ENCODE measurements around the gene FOXD4L3. TPM values are rescaled to one million over a fixed set of nuclear protein-coding genes. Genes with fewer than 3 reads are reported as not detected.
"Not testable (repeated sequence)": the region's sequence is repeated elsewhere in the genome, so short reads cannot be mapped to it uniquely, and the experiment has no call there.

Gene FOXD4L3
- total RNA-seq, 1 donor from 2014 or later, result not detected

DNA sequence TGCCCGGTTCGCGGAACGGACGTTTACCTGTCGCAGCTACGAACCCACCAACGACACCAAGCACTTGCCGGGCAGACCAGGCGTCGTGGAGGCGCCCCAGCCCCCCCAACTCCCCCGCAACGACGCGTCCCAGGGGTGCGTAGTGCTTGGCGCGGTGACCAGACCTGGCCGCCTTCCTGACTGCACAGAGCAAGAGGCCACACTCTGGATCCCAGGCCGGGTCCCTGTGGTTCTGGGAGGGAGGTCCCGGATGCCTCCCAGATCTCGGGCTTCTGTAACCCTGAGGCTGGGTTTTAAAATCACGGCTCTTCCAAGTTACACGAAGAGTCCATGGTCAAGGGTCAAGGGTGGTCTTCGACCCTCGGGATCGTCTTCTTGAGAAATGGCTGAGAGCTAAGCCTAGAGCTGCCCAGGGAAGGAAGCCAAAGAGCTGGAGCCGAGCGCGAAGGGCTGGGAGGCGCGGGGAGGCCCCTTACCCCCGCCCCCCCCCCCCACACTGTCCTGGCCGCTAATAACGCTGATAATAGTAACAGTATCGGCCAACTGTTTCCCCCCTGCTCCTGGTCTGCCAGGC, 3.8 kb downstream of the FOXD4L3 start:
- H3K27me3 ChIP-seq (ENCODE audit: insufficient read depth, low read length); H3K4me3 ChIP-seq (ENCODE audit: insufficient read depth, low read depth, low read length); FAIRE-seq; H3K4me1 ChIP-seq (ENCODE audit: insufficient read depth, low read length); H3K4me2 ChIP-seq (ENCODE audit: low read length); H4K20me1 ChIP-seq (ENCODE audit: insufficient read depth, low read length); H3K27ac ChIP-seq (ENCODE audit: low read depth, low read length); H3K27ac Mint-ChIP-seq (ENCODE audit: unreplicated experiment); H3K36me3 Mint-ChIP-seq (ENCODE audit: low read depth, unreplicated experiment); H3K27me3 Mint-ChIP-seq (ENCODE audit: low read depth, unreplicated experiment); H3K9ac ChIP-seq (ENCODE audit: low read length); H3K4me1 Mint-ChIP-seq (ENCODE audit: low read depth, unreplicated experiment); H3K79me2 ChIP-seq (ENCODE audit: insufficient read depth, low read length); H3K4me3 Mint-ChIP-seq (ENCODE audit: unreplicated experiment); H3K9me3 Mint-ChIP-seq (ENCODE audit: unreplicated experiment); H3K9me3 ChIP-seq (ENCODE audit: insufficient read depth, low read depth, low read length); H3K36me3 ChIP-seq (ENCODE audit: insufficient read depth, low read length); DNase-seq (ENCODE audit: low read depth); H2AFZ ChIP-seq (ENCODE audit: low read depth, low read length): not testable (repeated sequence)

GRCh38 chr9:68307127-68307526, 4.5 kb downstream of the FOXD4L3 start:
- H3K4me3 Mint-ChIP-seq (ENCODE audit: unreplicated experiment); H3K27ac ChIP-seq (ENCODE audit: low read depth, low read length); H3K9me3 Mint-ChIP-seq (ENCODE audit: unreplicated experiment); H3K27ac Mint-ChIP-seq (ENCODE audit: unreplicated experiment); H3K4me1 ChIP-seq (ENCODE audit: insufficient read depth, low read length); H3K9me3 ChIP-seq (ENCODE audit: insufficient read depth, low read depth, low read length); H3K27me3 Mint-ChIP-seq (ENCODE audit: low read depth, unreplicated experiment); H3K79me2 ChIP-seq (ENCODE audit: insufficient read depth, low read length); H3K36me3 Mint-ChIP-seq (ENCODE audit: low read depth, unreplicated experiment); H3K27me3 ChIP-seq (ENCODE audit: insufficient read depth, low read length); H3K9ac ChIP-seq (ENCODE audit: low read length); H3K4me1 Mint-ChIP-seq (ENCODE audit: low read depth, unreplicated experiment); H3K36me3 ChIP-seq (ENCODE audit: insufficient read depth, low read length); H3K4me3 ChIP-seq (ENCODE audit: insufficient read depth, low read depth, low read length); H4K20me1 ChIP-seq (ENCODE audit: insufficient read depth, low read length); H2AFZ ChIP-seq (ENCODE audit: low read depth, low read length); FAIRE-seq; DNase-seq (ENCODE audit: low read depth); H3K4me2 ChIP-seq (ENCODE audit: low read length): not testable (repeated sequence)

- H3K4me1 Mint-ChIP-seq (ENCODE audit: low read depth, unreplicated experiment); H3K9me3 Mint-ChIP-seq (ENCODE audit: unreplicated experiment); FAIRE-seq; H3K4me3 Mint-ChIP-seq (ENCODE audit: unreplicated experiment); DNase-seq (ENCODE audit: low read depth); H2AFZ ChIP-seq (ENCODE audit: low read depth, low read length); H4K20me1 ChIP-seq (ENCODE audit: insufficient read depth, low read length); H3K27ac ChIP-seq (ENCODE audit: low read depth, low read length); H3K36me3 Mint-ChIP-seq (ENCODE audit: low read depth, unreplicated experiment); H3K9ac ChIP-seq (ENCODE audit: low read length); H3K36me3 ChIP-seq (ENCODE audit: insufficient read depth, low read length); H3K27ac Mint-ChIP-seq (ENCODE audit: unreplicated experiment); H3K27me3 Mint-ChIP-seq (ENCODE audit: low read depth, unreplicated experiment); H3K4me1 ChIP-seq (ENCODE audit: insufficient read depth, low read length); H3K27me3 ChIP-seq (ENCODE audit: insufficient read depth, low read length); H3K4me2 ChIP-seq (ENCODE audit: low read length); H3K9me3 ChIP-seq (ENCODE audit: insufficient read depth, low read depth, low read length); H3K79me2 ChIP-seq (ENCODE audit: insufficient read depth, low read length); H3K4me3 ChIP-seq (ENCODE audit: insufficient read depth, low read depth, low read length): not testable (repeated sequence)
Measured at GRCh38 chr9:68307654-68308053, 5.0 kb downstream of the FOXD4L3 start.

DNA sequence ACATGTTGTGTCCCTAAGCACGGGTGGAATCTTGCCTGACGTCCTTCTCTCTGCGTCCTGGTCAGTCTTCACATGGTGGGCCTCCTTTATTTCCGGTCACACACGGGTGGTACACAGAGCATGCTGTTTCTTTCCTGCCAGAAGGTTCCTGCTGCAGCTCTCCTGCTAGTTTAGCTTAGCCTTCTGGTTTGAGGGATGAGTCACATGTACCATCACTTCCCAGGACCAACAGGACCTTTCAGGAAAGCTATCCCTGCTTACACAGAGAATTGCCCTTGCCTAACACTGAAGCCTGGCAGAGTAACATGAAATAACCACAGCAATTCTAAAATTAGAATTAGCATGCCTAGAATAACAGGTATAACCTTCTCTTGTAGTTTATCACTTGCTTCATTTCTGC, 8.5 kb downstream of the FOXD4L3 start:
- not testable (repeated sequence) for DNase-seq (ENCODE audit: low read depth); H3K4me3 ChIP-seq (ENCODE audit: insufficient read depth, low read depth, low read length); H3K36me3 ChIP-seq (ENCODE audit: insufficient read depth, low read length); H3K27me3 Mint-ChIP-seq (ENCODE audit: low read depth, unreplicated experiment); H3K79me2 ChIP-seq (ENCODE audit: insufficient read depth, low read length); H3K36me3 Mint-ChIP-seq (ENCODE audit: low read depth, unreplicated experiment); H2AFZ ChIP-seq (ENCODE audit: low read depth, low read length); H3K9me3 Mint-ChIP-seq (ENCODE audit: unreplicated experiment); H3K4me1 Mint-ChIP-seq (ENCODE audit: low read depth, unreplicated experiment); H3K9ac ChIP-seq (ENCODE audit: low read length); FAIRE-seq; H3K4me2 ChIP-seq (ENCODE audit: low read length); H3K27ac Mint-ChIP-seq (ENCODE audit: unreplicated experiment); H3K9me3 ChIP-seq (ENCODE audit: insufficient read depth, low read depth, low read length); H4K20me1 ChIP-seq (ENCODE audit: insufficient read depth, low read length); H3K27ac ChIP-seq (ENCODE audit: low read depth, low read length); H3K27me3 ChIP-seq (ENCODE audit: insufficient read depth, low read length); H3K4me1 ChIP-seq (ENCODE audit: insufficient read depth, low read length); H3K4me3 Mint-ChIP-seq (ENCODE audit: unreplicated experiment)

DNA sequence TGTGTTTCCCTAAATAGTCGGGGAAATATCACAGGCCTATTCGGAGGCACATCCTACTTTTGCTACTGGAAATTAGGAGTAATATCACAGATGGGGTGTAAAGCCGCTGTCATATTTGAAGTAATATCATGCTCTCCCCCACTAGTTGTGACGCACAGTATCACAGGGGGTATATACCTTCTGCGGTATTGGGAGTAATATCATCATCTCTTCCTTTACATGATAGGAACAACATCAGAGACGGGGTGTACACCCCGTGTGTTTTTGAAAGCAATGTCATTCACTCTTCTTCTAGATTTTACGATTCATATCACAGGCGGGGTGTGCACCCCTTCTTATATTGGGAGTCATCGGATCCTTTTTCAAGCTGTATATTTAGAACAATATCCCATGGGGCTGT, 15.5 kb downstream of the FOXD4L3 start:
- not testable (repeated sequence) for H3K9me3 ChIP-seq (ENCODE audit: insufficient read depth, low read depth, low read length); H3K36me3 Mint-ChIP-seq (ENCODE audit: low read depth, unreplicated experiment); H2AFZ ChIP-seq (ENCODE audit: low read depth, low read length); H3K9ac ChIP-seq (ENCODE audit: low read length); H3K4me1 Mint-ChIP-seq (ENCODE audit: low read depth, unreplicated experiment); H3K4me2 ChIP-seq (ENCODE audit: low read length); H3K27ac Mint-ChIP-seq (ENCODE audit: unreplicated experiment); H3K27ac ChIP-seq (ENCODE audit: low read depth, low read length); H3K79me2 ChIP-seq (ENCODE audit: insufficient read depth, low read length); H4K20me1 ChIP-seq (ENCODE audit: insufficient read depth, low read length); H3K4me3 ChIP-seq (ENCODE audit: insufficient read depth, low read depth, low read length); H3K27me3 Mint-ChIP-seq (ENCODE audit: low read depth, unreplicated experiment); H3K4me3 Mint-ChIP-seq (ENCODE audit: unreplicated experiment); DNase-seq (ENCODE audit: low read depth); H3K36me3 ChIP-seq (ENCODE audit: insufficient read depth, low read length); FAIRE-seq; H3K9me3 Mint-ChIP-seq (ENCODE audit: unreplicated experiment); H3K27me3 ChIP-seq (ENCODE audit: insufficient read depth, low read length); H3K4me1 ChIP-seq (ENCODE audit: insufficient read depth, low read length)

- FAIRE-seq; H3K79me2 ChIP-seq (ENCODE audit: insufficient read depth, low read length); H3K4me1 Mint-ChIP-seq (ENCODE audit: low read depth, unreplicated experiment): not testable (repeated sequence)
Measured at GRCh38 chr9:68323749-68324148, 21.1 kb downstream of the FOXD4L3 start.

More at GRCh38 chr9:68323749-68324148, 21.1 kb downstream of the FOXD4L3 start:
- H3K9me3 Mint-ChIP-seq (ENCODE audit: unreplicated experiment); H3K27me3 ChIP-seq (ENCODE audit: insufficient read depth, low read length); H2AFZ ChIP-seq (ENCODE audit: low read depth, low read length); DNase-seq (ENCODE audit: low read depth); H3K36me3 ChIP-seq (ENCODE audit: insufficient read depth, low read length); H3K36me3 Mint-ChIP-seq (ENCODE audit: low read depth, unreplicated experiment); H3K27ac Mint-ChIP-seq (ENCODE audit: unreplicated experiment); H3K9me3 ChIP-seq (ENCODE audit: insufficient read depth, low read depth, low read length); H3K4me1 ChIP-seq (ENCODE audit: insufficient read depth, low read length); H3K4me3 ChIP-seq (ENCODE audit: insufficient read depth, low read depth, low read length); H4K20me1 ChIP-seq (ENCODE audit: insufficient read depth, low read length); H3K27ac ChIP-seq (ENCODE audit: low read depth, low read length); H3K9ac ChIP-seq (ENCODE audit: low read length); H3K4me3 Mint-ChIP-seq (ENCODE audit: unreplicated experiment); H3K27me3 Mint-ChIP-seq (ENCODE audit: low read depth, unreplicated experiment); H3K4me2 ChIP-seq (ENCODE audit: low read length): not testable (repeated sequence)

Measured in astrocyte (in vitro differentiated cells and primary cell).